Activated effector memory CD4-positive, alpha-beta T cell treated with anti-CD3 and anti-CD28 coated beads, Interleukin-2, amount 50 U/mL, for 16 hours (primary cell): ENCODE data around the gene SIVA1.

ENCODE experiments used
- DNase-seq: peaks from one replicate; pipeline ENCODE4 v3.0.0-alpha.2; 2020

SIVA1 gene, protein sequence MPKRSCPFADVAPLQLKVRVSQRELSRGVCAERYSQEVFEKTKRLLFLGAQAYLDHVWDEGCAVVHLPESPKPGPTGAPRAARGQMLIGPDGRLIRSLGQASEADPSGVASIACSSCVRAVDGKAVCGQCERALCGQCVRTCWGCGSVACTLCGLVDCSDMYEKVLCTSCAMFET

GRCh38 chr14:104752735-104753527 lies at the start of gene SIVA1:
SIVA1 (plus strand) TSS chr14:104753147; CDS start chr14:104753202, 55 bp downstream.
- DNase-seq, result peak; percentile 100

- no peak for DNase-seq
Observed at GRCh38 chr14:104703269-104703668, 49.7 kb upstream of the SIVA1 start.

GRCh38 chr14:104704252-104704651 lies 48.7 kb upstream of the SIVA1 start:
- no peak for DNase-seq

GRCh38 chr14:104705340-104706047 lies 47.5 kb upstream of the SIVA1 start:
- no peak for DNase-seq

DNA sequence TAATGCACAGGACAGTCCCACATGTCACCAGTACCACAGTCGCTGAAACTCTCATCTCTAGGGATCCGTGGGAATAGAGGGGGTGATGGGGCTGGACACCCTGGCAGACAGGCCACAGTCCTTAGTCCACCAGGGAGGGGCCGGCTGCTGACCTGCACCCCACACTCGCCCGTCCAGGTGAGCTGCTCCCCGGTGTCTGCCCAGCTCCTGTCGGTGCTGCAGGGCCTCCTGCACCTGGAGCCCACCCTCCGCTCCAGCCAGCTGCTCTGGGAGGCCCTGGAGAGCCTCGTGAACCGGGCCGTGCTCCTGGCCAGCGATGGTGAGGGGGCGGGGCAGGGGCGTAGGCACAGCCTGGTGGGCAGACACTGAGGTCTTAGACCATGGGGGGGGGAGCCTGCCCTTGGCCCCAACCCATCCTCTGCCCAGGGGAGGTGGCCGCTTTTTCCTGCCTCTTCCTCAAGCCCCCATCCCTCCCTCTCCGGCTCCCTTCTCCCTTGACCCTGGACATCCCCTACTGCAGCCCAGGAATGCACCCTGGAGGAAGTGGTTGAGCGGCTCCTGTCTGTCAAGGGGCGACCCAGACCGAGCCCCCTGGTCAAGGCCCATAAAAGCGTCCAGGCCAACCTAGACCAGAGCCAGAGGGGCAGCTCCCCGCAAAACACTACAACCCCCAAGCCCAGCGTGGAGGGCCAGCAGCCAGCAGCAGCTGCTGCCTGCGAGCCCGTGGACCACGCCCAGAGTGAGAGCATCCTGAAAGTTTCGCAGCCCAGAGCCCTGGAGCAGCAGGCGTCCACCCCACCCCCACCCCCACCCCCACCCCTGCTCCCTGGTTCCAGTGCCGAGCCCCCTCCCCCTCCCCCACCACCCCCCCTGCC lies 46.0 kb upstream of the SIVA1 start:
- no peak for DNase-seq

DNA sequence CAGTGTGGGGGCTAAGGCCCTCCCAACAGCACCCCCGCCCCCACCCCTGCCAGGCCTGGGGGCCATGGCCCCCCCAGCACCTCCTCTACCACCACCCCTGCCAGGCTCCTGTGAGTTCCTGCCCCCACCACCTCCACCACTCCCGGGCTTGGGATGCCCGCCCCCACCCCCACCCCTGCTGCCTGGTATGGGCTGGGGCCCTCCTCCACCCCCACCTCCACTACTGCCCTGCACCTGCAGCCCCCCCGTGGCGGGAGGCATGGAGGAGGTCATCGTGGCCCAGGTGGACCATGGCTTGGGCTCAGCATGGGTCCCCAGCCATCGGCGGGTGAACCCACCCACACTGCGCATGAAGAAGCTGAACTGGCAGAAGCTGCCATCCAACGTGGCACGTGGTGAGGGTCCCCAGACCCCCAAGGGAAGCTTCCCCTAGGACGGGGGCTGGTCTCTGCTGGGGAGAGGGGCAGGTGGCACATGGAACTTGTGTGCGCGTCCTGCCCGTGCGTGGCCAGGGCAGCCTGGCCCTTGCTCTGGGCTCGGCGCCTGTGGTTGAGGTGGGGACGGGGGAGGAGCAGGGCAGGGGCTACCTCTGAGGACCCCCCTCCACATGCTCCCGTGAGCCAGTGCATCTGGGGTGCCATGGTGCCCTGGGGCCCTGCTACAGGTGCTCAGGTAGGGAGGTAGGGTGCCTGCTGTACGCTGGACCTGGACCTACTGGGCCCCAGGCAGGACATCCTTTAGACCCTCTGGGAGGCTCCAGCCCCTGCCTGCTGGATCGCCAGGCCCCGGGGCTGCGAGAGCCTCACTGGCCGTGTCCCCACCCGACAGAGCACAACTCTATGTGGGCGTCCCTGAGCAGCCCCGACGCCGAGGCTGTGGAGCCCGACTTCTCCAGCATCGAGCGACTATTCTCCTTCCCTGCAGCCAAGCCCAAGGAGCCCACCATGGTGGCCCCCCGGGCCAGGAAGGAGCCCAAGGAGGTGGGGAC lies 45.0 kb upstream of the SIVA1 start:
- no peak for DNase-seq

DNA sequence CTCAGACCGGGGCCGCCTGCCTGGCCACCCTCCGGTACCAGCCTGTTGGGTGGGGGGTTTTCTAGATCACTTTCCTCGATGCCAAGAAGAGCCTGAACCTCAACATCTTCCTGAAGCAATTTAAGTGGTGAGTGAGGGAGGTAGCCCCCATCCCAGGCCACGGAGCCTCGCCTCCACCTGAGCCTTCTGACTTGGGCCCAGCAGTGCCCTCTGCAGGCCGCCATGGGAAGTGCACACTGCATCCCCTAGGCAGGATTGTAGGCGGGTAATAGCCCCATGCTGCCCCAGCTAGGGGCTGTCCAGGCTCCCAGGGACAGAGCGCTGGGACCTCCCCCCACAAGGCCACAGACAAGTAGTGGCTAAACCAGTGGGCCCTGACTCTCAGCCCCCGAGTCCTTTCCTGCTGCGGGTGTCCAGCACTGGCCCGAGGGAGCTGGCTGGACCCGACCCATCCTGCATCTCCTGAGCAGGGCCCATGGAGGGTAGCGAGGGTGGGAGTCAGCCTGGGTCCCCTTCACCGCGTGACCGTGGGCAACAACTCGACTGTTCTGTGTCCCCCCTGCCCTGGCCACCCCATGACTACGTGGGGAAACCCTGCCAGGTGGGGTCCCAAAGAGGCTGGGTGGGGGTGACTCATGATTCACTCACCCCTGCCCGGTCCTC lies 44.2 kb upstream of the SIVA1 start:
- peak; percentile 90 for DNase-seq

DNA sequence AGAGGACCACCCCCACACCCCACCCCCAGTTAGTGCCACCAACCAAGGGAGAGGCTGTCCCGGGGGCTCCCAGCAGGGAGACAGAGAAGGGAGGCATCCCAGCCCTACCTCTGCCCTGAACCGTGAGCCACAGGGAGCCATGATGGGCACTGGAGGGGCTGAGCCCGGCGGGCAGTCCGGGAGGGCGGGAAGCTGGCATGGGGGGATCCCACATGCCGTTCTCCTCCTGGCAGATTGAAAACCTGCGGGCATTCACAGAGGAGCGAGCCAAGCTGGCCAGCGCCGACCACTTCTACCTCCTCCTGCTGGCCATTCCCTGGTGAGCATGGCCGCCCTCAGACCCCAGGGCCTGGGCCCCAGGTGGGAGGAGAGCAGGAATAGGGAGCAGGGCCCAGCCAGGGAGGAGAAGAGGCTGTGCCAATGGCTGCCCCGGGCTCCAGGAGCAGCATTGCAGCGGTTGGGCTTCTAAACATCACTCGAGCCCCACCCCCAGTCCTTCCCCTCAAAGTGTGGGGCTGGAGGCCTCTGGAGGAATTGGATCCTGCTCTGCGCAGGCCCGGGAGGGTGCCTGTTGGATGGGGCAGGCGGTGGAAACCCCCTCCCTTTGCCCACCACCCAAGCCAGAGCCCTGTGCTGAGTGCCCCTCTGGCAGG lies 43.4 kb upstream of the SIVA1 start:
- DNase-seq, result no peak

GRCh38 chr14:104710071-104710735 lies 42.7 kb upstream of the SIVA1 start:
- DNase-seq, result no peak

DNA sequence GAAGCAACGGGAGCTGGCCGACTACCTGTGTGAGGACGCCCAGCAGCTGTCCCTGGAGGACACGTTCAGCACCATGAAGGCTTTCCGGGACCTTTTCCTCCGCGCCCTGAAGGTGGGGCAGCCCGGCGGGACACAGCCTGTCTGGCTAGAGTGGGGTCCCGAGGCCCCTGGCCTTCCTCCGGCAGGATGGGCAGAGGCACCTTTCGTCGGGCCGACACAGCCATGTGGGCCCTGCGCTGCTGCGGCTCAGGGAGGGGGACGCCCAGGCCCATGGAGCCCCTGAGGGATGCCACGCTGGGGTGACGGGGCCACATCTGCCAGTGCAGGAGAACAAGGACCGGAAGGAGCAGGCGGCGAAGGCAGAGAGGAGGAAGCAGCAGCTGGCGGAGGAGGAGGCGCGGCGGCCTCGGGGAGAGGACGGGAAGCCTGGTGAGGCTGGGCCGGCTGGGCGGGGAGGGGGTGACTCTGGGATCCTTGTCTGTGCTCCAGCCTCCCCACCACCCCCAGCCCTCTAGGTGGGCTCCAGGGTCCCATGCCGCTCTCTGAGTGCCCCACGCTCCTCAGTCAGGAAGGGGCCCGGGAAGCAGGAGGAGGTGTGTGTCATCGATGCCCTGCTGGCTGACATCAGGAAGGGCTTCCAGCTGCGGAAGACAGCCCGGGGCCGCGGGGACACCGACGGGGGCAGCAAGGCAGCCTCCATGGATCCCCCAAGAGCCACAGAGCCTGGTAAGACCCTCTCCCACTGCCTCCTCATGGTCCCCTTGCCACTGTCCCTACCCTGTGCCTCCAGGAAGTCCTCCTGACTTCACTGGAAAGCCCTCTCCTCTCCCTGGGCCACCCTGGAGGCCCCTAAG lies 39.8 kb upstream of the SIVA1 start:
- no peak for DNase-seq

DNA sequence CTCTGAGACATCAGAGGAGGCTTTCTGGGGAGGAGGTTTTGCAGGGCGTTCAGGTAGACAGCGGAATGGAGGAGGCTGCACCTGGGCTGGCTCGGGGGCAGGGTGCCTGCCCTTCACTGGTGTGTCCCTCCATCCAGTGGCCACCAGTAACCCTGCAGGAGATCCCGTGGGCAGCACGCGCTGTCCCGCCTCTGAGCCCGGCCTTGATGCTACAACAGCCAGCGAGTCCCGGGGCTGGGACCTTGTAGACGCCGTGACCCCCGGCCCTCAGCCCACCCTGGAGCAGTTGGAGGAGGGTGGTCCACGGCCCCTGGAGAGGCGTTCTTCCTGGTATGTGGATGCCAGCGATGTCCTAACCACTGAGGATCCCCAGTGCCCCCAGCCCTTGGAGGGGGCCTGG lies 38.9 kb upstream of the SIVA1 start:
- no peak for DNase-seq

DNA sequence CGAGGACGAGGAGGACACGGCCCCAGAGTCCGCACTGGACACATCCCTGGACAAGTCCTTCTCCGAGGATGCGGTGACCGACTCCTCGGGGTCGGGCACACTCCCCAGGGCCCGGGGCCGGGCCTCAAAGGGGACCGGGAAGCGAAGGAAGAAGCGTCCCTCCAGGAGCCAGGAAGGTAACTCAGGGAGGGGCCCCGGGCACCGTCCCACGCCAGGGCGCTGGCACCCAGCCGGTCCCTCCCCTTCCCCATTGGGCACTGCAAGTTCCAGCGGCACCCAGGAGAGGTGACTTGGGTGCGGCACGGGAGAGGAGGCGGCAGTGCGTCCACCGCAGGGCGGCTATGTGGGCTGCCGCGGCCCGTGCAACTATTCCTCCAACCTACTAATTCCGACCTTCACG lies 38.3 kb upstream of the SIVA1 start:
- DNase-seq, result no peak

- no peak for DNase-seq
Observed at GRCh38 chr14:104715416-104715815, 37.5 kb upstream of the SIVA1 start.

GRCh38 chr14:104715871-104716270 lies 37.1 kb upstream of the SIVA1 start:
- no peak for DNase-seq

DNA sequence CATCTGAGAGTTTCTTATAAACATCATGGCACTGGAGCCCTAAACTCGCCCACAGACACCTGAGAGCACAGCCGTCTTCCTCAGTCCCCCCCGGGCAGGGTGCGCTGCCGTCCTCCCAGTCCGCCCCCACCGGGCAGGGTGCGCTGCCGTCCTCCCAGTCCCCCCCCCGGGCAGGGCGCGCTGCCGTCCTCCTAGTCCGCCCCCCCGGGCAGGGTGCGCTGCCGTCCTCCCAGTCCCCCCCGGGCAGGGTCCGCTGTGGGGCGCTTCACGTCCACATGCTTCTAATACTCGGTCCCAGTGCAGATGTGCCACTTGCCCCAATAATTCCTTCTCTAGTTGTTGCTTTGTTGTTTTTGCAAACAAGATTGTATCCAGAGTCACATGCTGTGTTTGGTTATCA lies 35.8 kb upstream of the SIVA1 start:
- DNase-seq, result no peak

GRCh38 chr14:104717646-104718045 lies 35.3 kb upstream of the SIVA1 start:
- DNase-seq, result no peak

DNA sequence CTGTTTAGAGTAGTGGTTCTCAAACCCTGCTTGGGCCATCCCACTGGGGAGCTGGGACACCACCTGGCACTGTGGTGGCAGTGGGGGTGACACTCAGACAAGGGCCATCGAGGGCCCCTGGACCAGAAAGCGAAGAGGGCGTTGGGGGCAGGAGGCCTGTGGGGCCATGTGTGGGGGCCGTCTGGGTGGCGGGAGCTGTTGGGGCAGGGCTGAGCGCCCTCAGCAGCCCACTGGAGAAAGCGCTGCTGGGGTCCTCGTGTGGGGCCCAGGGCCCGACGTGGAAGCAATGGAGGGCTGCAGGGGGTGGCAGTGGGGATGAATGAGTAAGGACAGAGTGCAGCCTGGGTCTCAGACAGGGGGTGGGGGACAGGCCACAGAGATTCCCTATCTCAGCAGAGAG lies 34.8 kb upstream of the SIVA1 start:
- DNase-seq, result no peak

DNA sequence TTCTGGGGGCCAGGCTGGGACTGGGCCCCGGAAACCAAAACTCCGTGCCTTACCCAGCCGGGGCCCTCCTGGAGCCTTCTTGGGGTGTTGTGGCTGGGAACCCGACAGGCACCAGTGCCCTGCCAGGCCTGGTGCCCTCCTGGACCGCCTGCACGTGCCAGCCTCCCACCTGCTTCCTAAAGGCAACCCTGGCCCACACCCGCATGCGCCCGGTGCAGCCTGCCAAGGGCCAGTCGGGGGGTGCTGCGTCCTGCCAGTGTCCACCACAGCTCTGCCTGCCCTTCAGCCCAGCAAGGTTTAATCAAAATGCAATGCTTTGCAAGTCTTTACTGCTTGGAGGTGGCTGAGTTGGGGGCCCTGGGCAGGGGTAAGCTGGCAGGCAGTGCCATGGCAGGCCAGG lies 34.1 kb upstream of the SIVA1 start:
- DNase-seq, result no peak

- DNase-seq, result no peak
Observed at GRCh38 chr14:104719343-104719742, 33.6 kb upstream of the SIVA1 start.
